ENCODE measurements around the gene ANKRD61.
"Not testable (repeated sequence)": the region's sequence is repeated elsewhere in the genome, so short reads cannot be mapped to it uniquely, and the experiment has no call there.

DNA sequence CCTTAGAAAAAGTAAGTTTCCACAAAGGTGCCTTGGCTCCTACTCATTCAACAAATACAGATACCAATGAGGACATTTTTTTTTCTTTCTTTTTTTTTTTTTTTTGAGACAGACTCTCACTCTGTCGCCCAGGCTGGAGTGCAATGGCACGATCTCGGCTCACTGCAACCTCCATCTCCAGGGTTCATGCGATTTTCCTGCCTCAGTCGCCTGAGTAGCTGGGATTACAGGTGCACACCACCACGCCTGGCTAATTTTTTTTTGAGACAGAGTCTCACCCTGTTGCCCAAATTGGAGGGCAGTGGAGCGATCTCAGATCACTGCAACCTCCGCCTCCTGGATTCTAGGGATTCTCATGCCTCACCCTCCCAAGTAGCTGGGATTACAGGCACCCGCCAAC, 20.0 kb downstream of the ANKRD61 start:
- TF ChIP-seq, protein P1, sequence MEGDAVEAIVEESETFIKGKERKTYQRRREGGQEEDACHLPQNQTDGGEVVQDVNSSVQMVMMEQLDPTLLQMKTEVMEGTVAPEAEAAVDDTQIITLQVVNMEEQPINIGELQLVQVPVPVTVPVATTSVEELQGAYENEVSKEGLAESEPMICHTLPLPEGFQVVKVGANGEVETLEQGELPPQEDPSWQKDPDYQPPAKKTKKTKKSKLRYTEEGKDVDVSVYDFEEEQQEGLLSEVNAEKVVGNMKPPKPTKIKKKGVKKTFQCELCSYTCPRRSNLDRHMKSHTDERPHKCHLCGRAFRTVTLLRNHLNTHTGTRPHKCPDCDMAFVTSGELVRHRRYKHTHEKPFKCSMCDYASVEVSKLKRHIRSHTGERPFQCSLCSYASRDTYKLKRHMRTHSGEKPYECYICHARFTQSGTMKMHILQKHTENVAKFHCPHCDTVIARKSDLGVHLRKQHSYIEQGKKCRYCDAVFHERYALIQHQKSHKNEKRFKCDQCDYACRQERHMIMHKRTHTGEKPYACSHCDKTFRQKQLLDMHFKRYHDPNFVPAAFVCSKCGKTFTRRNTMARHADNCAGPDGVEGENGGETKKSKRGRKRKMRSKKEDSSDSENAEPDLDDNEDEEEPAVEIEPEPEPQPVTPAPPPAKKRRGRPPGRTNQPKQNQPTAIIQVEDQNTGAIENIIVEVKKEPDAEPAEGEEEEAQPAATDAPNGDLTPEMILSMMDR (IDR thresholded peaks at IDR 0.05; ENCODE audit: poor library complexity), result not testable (repeated sequence)
- not testable (repeated sequence) for TF ChIP-seq EZH2 (IDR thresholded peaks at IDR 0.05; ENCODE audit: borderline replicate concordance)
